Fibroblast of skin of back (primary cell): Measurements from ENCODE around the gene NUP62.

Experiments
- DNase-seq: peaks from one replicate; pipeline ENCODE4 v3.0.0-alpha.2; 2013

Gene NUP62

DNA sequence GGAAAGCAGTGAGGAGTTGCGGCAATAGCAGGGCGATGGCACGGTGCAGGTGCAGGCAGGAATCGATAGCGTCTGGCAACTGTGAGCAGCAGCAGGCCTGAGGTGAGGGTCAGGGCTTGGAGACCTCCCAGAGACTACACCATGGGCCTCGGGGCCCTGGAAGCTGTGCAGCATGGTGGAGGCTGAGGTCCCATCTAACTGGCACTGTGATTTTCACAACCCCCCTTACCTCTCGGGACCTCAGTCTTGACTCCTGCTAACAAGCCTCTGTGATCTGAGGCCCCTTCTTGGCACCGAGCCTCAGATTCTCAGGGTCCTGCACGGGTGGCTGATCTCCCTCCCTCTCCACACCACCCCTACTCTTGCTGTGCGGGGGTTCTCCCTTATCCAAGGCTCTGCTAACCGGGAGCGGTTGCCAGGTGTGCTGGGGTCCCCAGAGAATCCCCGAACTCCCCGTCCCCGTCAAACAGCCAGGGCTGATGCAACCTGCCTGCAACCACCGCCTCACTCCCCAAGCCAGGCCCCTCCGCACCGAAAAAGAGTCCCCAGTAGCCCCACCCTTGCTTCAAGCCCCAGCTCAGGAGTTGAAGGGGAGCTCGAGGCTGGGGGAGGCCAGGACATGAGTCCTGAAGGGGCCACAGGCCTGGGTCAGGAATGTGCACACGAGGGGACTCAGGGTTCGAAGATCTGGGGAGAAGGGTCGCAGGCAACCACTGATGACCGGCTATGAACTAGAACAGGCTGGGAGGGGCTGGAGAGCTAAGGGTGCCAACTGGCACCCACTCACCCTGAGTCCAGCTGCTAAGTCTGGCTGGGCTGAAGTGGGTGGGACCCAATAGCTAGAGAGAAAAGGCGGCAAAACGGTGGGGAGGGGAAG lies 5.1 kb downstream of the NUP62 start:
- no peak for DNase-seq

- DNase-seq, result no peak
Observed at GRCh38 chr19:49923055-49924003, 6.0 kb downstream of the NUP62 start.

DNA sequence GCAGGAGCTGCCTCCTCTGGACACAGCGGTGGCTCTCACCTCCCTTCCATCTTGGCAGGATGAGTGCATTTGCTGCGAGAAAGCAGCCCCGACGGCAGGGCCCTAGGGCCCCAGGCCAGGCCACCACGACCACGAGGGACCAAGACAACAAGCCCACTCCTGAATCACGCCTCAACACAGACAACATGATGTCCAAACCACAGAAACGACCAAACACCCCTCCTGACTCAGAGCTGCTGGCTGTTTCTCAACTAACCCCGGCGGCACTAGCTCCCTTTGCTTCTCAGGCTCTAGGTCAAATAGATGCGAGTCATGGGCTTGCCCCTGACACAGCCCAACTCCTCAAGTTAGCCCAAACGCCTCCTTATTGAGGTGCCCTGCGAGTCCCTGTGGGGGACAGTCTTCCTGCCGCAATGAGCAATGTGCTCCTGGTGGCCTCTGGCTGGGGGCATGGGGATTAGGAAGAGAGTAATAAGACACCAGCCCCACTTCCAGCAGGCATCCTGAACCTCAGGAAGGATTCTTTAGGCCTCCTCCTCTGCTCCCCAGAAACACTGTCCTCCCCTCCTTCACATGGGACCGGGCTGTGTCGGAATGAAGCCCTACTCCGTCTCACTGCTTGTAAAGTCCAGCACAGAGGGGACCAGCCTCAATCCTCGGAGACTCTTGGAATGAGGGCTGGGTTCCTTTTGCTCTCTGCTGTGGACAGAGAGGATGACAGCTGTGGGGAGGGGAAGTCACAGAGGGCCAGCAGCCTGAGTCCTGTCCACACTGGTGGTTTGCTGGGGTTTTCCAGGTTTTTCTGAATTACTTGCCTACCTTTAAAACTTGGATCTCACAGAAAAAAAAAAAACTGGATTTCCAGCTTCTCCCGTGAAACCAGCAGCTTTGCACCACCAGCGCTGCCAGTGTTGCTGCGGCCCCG lies 7.2 kb downstream of the NUP62 start:
- peak; percentile 35 for DNase-seq

GRCh38 chr19:49920624-49921363 lies 8.5 kb downstream of the NUP62 start:
- DNase-seq, result no peak

- no peak for DNase-seq
Observed at GRCh38 chr19:49918089-49918488, 11.2 kb downstream of the NUP62 start.

GRCh38 chr19:49916839-49917733 lies 12.2 kb downstream of the NUP62 start:
- no peak for DNase-seq

DNA sequence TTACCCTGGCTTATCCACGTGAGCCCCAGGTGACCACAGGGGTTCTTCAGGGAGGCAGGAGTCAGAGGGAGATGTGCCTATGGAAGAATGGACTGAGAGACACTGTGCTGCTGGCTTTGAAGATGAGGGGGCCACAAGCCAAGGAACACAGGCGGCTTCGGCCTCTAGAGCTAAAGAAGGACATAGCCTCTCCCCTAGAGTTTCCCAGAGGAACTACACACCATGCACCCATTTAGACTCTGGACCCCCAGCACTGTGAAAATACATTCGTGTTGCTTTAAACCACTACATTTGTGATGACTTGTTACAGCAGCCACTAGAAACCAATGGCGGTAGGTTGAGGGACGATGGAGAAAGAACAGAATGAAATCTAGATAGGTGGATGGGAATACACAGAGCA lies 14.0 kb downstream of the NUP62 start:
- DNase-seq, result no peak

- DNase-seq, result no peak
Observed at GRCh38 chr19:49913720-49914119, 15.6 kb downstream of the NUP62 start.

GRCh38 chr19:49912965-49913685 lies 16.2 kb downstream of the NUP62 start:
- DNase-seq, result no peak

DNA sequence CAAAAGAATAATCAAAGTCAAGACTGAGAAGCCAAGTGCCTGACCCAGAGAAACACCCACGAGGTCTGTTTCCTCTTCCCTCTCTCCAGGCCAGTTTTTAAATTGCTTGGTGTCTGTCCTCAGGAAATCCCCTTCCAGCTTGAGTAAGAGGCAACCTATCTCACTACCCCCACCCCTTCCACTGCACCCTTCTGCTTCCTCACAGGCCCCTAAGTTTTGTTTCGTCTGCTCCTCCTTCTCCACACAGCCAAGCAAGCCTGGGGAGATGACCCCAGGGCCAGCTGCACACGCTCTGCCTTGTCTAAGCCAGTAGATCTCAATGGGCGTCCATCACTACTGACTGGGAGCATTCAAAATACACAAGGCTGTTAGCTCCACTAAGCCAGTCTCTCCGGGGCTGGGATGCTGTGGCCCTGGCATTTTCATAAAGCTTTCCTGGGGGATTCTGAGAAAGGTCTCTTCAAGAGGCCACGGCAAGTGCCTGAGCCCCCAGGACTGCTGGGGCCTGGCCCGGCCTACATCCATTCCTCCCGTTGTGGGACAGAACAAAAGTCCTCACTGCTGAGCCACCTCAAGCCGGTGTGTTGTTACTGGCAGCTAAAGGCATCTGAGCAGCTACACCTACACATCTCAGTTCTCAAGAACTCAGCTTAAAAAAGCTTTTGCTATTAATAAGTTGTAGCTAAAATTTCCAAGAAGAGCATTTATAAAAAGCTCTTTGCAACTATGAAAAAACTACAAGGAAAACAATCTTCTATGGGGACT lies 17.7 kb downstream of the NUP62 start:
- DNase-seq, result no peak

DNA sequence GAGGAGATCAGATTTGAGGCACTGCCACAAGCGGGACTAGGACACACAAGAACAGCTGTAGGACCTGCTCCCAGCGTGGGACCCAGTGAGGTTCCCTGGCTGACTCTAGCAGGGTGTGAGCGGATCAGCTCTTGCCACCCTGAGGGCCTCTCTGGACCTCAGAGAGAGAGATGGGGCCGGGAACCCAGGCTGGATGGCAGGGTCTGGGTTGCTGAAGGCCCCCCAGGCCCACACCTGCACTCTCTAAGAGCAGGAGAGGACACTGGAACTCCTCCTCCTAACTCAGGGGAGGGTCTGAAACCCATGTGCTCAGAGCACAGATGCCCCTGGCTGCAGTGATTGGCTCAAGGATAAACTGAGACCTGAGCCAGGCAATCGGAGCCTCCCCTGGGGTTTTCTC lies 19.1 kb downstream of the NUP62 start:
- no peak for DNase-seq

- no peak for DNase-seq
Observed at GRCh38 chr19:49908480-49909420, 20.6 kb downstream of the NUP62 start.

DNA sequence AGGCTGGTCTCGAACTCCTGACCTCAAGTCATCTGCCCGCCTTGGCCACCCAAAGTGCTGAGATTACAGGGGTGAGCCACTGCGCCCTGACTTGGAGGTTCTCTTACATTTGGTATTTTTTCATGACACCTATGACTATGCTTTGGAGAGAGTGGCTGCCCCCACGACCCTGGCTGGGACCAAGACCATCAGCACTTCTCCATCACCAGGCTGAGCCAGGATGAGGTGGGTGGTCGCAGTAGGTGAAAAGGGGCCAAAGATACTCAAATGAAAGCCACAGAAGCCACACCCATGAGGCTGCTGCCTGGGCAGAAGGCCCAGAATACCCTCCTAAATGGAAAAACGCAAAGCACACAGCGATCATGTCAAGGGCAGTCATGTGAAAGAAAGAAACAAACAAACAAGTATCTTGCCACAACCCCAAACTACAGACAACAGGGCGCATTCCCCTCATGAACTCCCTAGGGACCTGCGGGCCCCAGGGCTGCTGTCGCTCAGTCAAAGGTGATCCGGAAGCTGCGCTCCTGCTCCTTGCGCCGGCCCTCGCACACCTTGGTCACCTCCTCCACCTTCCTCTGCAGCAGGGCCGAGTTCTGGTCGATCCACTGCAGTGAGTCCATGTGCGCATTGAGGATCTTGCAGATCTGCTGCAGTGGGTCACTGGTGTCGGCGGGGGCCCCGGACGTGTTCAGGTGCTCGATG lies 21.4 kb downstream of the NUP62 start:
- DNase-seq, result no peak

GRCh38 chr19:49906879-49907564 lies 22.3 kb downstream of the NUP62 start:
- DNase-seq, result no peak

- no peak for DNase-seq
Observed at GRCh38 chr19:49904136-49904535, 25.2 kb downstream of the NUP62 start.

DNA sequence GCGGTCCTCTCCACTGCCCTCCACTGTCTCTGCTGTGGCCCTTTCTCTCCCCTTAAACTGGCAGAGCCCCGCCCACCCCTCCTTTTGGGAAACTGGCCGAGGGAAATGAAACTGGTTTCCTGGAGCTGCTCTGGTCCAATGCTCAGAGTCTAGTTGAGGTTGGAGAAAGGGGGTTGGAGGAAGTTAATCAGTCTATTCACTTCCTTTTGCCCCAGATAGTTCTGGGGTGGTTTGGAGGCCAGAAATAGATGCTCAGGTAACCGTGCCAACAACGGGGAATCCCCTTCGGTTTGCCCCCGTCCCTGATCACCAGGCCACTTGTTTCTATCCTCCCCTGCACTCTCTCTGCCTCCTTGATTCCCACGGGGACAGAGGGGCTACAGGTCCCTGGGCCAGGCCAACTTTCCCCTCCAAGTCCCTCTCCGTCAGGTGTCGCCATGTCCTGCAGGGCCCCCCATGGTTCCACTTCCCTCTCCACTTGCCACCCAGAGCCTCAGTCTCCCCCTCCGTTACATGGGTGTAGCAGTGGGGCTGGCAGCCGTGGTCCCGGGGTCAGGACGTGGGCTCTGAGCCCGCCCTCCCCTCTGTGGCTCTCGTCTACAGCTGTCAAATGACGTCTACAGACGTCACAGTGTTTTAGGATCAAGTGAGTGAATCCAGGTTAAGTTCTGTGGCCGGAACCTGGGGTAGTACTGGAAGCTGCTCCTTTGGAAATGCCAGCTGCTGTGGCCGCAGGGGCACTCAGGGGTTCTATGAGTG lies 32.3 kb downstream of the NUP62 start, which contains the start of gene IL4I1:
Gene IL4I1, minus strand, starts transcription at position 25 of the 759 bp plus-strand sequence. CDS start 727 bp downstream, outside the sequence.
- no peak for DNase-seq
